Activated CD4-positive, alpha-beta T cell treated with anti-CD3 and anti-CD28 coated beads, Interleukin-2, Interleukin-4, amounts not matched to agents 100 ng/mL and 50 ng/mL, durations not matched to agents 16 hours and 8 hours (primary cell): ENCODE measurements around the gene TSPAN9.
A peak's percentile ranks its signal among the peaks of the same experiment; 100 is the strongest.

ENCODE experiments used
- DNase-seq: peaks from one replicate; pipeline ENCODE4 v3.0.0-alpha.2; 2020; ENCODE audit warnings: low spot score

The TSPAN9 gene

GRCh38 chr12:3167636-3168035, 90.5 kb downstream of the TSPAN9 start:
- DNase-seq = no peak

GRCh38 chr12:3168223-3169221, 91.3 kb downstream of the TSPAN9 start:
- DNase-seq = peak; percentile 36

GRCh38 chr12:3170423-3171194, 93.4 kb downstream of the TSPAN9 start:
- no peak for DNase-seq

GRCh38 chr12:3171195-3171591, 94.0 kb downstream of the TSPAN9 start:
- no peak for DNase-seq

GRCh38 chr12:3172124-3173007, 95.2 kb downstream of the TSPAN9 start:
- DNase-seq = no peak

GRCh38 chr12:3173008-3173553, 95.9 kb downstream of the TSPAN9 start:
- DNase-seq = no peak

- DNase-seq = no peak
Observed at GRCh38 chr12:3173912-3174311, 96.7 kb downstream of the TSPAN9 start.

GRCh38 chr12:3175238-3175637, 98.1 kb downstream of the TSPAN9 start:
- DNase-seq = no peak

GRCh38 chr12:3176754-3177153, 99.6 kb downstream of the TSPAN9 start:
- DNase-seq = no peak

GRCh38 chr12:3177778-3178425, 100.7 kb downstream of the TSPAN9 start:
- DNase-seq = no peak

GRCh38 chr12:3178671-3179313, 101.6 kb downstream of the TSPAN9 start:
- no peak for DNase-seq

GRCh38 chr12:3179731-3180130, 102.6 kb downstream of the TSPAN9 start:
- DNase-seq = no peak

GRCh38 chr12:3182426-3182825, 105.2 kb downstream of the TSPAN9 start:
- no peak for DNase-seq

- DNase-seq = no peak
Observed at GRCh38 chr12:3184485-3184884, 107.3 kb downstream of the TSPAN9 start.

- no peak for DNase-seq
Observed at GRCh38 chr12:3185260-3185870, 108.2 kb downstream of the TSPAN9 start.

- DNase-seq = no peak
Observed at GRCh38 chr12:3186546-3187215, 109.5 kb downstream of the TSPAN9 start.

GRCh38 chr12:3187846-3188770, 110.9 kb downstream of the TSPAN9 start:
- no peak for DNase-seq

GRCh38 chr12:3189282-3189681, 112.1 kb downstream of the TSPAN9 start:
- no peak for DNase-seq
